ENCODE results near the gene C6orf52.

Gene C6orf52

DNA sequence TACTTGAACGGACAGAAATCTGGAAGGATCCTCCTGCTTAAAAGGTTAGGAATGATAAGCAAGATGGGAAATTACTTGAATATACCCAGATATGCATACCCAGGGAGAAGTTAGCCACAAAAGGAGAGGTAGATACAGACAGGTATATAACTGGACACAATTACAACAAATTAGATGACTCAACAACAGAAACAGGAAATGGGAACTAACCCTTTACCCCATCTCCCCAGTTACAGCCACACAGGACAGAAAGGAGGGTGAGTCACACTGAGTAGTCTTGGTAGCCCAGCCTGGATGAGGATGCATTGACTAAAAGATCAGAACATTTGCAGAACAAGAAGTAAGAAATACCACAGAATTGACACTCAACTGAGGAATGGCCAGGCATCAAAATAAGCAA lies 61.2 kb downstream of the C6orf52 start:
- H3K27ac ChIP-seq (ENCODE audit: extremely low read depth, low read depth, low read length), result no peak overlapping the region
- POLR2A ChIA-PET, result no interaction called here
- CTCF ChIA-PET, result interaction anchor here (1.0 kb wide), 1 partner anchor 123 kb away, joined by 3 read pairs; no protein-coding TSS in a partner anchor

DNA sequence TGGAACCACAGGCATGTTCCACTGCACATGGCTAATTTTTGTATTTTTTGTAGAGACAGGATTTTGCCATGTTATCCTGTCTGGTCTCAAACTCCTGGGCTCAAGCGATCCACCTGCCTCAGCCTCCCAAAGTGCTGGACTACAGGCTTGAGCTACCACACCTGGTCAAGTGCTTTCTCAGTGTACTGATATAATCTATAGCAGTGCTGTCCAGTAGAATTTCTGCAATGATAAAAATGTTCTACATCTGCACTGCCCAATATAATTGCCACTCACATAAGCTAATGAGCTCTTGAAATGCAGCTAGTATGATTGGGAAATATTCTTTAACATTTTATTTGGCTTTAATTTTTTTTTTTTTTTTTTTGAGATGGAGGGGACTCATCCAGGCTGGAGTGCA lies 64.2 kb downstream of the C6orf52 start:
- CTCF ChIA-PET, result interaction anchor here (0.5 to 0.6 kb wide), 2 partner anchors 19 to 35 kb away, joined by 4 read pairs; no protein-coding TSS in a partner anchor
- POLR2A ChIA-PET, result interaction anchor here (0.7 kb wide), 1 partner anchor 9 kb away, joined by 7 read pairs; no protein-coding TSS in a partner anchor
- H3K4me1 ChIP-seq (ENCODE audit: control insufficient read depth, insufficient read depth, low read length), result no peaks in the 10 kb centered on the region
- H3K36me3 ChIP-seq (ENCODE audit: control insufficient read depth in 2 of 2, insufficient read depth in 1 of 2, low read length in 2 of 2), result peaks cover 0 to 10% of the 10 kb centered on the region in 2 experiments; a peak in 1 of 3 replicates
- no peak overlapping the region for H3K27ac ChIP-seq (ENCODE audit: extremely low read depth, low read depth, low read length)
- H3K4me3 ChIP-seq (ENCODE audit: low read depth, low read length), result no peak overlapping the region
- H3K9me3 ChIP-seq (ENCODE audit: control insufficient read depth, insufficient read depth, low read depth, low read length), result no peaks in the 10 kb centered on the region
- no peak for TF ChIP-seq ZNF529 (tag by site-specific recombination; IDR thresholded peaks at IDR 0.05; ENCODE audit: insufficient replicate concordance)
- TF ChIP-seq, protein P1, sequence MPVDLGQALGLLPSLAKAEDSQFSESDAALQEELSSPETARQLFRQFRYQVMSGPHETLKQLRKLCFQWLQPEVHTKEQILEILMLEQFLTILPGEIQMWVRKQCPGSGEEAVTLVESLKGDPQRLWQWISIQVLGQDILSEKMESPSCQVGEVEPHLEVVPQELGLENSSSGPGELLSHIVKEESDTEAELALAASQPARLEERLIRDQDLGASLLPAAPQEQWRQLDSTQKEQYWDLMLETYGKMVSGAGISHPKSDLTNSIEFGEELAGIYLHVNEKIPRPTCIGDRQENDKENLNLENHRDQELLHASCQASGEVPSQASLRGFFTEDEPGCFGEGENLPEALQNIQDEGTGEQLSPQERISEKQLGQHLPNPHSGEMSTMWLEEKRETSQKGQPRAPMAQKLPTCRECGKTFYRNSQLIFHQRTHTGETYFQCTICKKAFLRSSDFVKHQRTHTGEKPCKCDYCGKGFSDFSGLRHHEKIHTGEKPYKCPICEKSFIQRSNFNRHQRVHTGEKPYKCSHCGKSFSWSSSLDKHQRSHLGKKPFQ (tag by site-specific recombination; IDR thresholded peaks at IDR 0.05), result no peak
- TF ChIP-seq ZNF624 (tag by site-specific recombination; IDR thresholded peaks at IDR 0.05), result no peak
- TF ChIP-seq, protein P2, sequence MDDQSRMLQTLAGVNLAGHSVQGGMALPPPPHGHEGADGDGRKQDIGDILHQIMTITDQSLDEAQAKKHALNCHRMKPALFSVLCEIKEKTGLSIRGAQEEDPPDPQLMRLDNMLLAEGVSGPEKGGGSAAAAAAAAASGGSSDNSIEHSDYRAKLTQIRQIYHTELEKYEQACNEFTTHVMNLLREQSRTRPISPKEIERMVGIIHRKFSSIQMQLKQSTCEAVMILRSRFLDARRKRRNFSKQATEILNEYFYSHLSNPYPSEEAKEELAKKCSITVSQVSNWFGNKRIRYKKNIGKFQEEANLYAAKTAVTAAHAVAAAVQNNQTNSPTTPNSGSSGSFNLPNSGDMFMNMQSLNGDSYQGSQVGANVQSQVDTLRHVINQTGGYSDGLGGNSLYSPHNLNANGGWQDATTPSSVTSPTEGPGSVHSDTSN (CRISPR knock-in tag; IDR thresholded peaks at IDR 0.05), result no peak
- no peak for TF ChIP-seq SCRT1 (tag by site-specific recombination; IDR thresholded peaks at IDR 0.05; ENCODE audit: borderline replicate concordance)
- TF ChIP-seq ZSCAN23 (tag by site-specific recombination; IDR thresholded peaks at IDR 0.05), result no peak
- no peak for TF ChIP-seq GFI1B (tag by site-specific recombination; IDR thresholded peaks at IDR 0.05)
- no peak for TF ChIP-seq TCF7L2 (IDR thresholded peaks at IDR 0.05; ENCODE audit: borderline replicate concordance, low read depth, low read length)
- TF ChIP-seq ZNF138 (tag by site-specific recombination; IDR thresholded peaks at IDR 0.05; ENCODE audit: borderline replicate concordance), result no peak
- TF ChIP-seq ZNF133 (tag by site-specific recombination; IDR thresholded peaks at IDR 0.05), result no peak

More for the DNA sequence above, 61.2 kb downstream of the C6orf52 start:
- Histone ChIP-seq H3K9me3 (ENCODE audit: control insufficient read depth, insufficient read depth, low read depth, low read length) (no peaks in the 10 kb centered on the region), H3K4me3 (ENCODE audit: low read depth, low read length) (no peak overlapping the region), H3K36me3 (ENCODE audit: control insufficient read depth in 2 of 2, insufficient read depth in 1 of 2, low read length in 2 of 2) (no peaks in the 10 kb centered on the region), H3K4me1 (ENCODE audit: control insufficient read depth, insufficient read depth, low read length) (no peaks in the 10 kb centered on the region)
- TF ChIP-seq, protein P3, sequence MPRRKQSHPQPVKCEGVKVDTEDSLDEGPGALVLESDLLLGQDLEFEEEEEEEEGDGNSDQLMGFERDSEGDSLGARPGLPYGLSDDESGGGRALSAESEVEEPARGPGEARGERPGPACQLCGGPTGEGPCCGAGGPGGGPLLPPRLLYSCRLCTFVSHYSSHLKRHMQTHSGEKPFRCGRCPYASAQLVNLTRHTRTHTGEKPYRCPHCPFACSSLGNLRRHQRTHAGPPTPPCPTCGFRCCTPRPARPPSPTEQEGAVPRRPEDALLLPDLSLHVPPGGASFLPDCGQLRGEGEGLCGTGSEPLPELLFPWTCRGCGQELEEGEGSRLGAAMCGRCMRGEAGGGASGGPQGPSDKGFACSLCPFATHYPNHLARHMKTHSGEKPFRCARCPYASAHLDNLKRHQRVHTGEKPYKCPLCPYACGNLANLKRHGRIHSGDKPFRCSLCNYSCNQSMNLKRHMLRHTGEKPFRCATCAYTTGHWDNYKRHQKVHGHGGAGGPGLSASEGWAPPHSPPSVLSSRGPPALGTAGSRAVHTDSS (tag by site-specific recombination; IDR thresholded peaks at IDR 0.05), result no peak
- TF ChIP-seq BCL11B (tag by site-specific recombination; IDR thresholded peaks at IDR 0.05; ENCODE audit: low read depth), result no peak
- TF ChIP-seq FEZF1 (tag by site-specific recombination; IDR thresholded peaks at IDR 0.05), result no peak
- TF ChIP-seq ZNF274 (IDR thresholded peaks at IDR 0.05; ENCODE audit: low read length), result no peak
- TF ChIP-seq ZNF274 (tag by site-specific recombination; IDR thresholded peaks at IDR 0.05; ENCODE audit: borderline replicate concordance), result no peak
- TF ChIP-seq, protein P4, sequence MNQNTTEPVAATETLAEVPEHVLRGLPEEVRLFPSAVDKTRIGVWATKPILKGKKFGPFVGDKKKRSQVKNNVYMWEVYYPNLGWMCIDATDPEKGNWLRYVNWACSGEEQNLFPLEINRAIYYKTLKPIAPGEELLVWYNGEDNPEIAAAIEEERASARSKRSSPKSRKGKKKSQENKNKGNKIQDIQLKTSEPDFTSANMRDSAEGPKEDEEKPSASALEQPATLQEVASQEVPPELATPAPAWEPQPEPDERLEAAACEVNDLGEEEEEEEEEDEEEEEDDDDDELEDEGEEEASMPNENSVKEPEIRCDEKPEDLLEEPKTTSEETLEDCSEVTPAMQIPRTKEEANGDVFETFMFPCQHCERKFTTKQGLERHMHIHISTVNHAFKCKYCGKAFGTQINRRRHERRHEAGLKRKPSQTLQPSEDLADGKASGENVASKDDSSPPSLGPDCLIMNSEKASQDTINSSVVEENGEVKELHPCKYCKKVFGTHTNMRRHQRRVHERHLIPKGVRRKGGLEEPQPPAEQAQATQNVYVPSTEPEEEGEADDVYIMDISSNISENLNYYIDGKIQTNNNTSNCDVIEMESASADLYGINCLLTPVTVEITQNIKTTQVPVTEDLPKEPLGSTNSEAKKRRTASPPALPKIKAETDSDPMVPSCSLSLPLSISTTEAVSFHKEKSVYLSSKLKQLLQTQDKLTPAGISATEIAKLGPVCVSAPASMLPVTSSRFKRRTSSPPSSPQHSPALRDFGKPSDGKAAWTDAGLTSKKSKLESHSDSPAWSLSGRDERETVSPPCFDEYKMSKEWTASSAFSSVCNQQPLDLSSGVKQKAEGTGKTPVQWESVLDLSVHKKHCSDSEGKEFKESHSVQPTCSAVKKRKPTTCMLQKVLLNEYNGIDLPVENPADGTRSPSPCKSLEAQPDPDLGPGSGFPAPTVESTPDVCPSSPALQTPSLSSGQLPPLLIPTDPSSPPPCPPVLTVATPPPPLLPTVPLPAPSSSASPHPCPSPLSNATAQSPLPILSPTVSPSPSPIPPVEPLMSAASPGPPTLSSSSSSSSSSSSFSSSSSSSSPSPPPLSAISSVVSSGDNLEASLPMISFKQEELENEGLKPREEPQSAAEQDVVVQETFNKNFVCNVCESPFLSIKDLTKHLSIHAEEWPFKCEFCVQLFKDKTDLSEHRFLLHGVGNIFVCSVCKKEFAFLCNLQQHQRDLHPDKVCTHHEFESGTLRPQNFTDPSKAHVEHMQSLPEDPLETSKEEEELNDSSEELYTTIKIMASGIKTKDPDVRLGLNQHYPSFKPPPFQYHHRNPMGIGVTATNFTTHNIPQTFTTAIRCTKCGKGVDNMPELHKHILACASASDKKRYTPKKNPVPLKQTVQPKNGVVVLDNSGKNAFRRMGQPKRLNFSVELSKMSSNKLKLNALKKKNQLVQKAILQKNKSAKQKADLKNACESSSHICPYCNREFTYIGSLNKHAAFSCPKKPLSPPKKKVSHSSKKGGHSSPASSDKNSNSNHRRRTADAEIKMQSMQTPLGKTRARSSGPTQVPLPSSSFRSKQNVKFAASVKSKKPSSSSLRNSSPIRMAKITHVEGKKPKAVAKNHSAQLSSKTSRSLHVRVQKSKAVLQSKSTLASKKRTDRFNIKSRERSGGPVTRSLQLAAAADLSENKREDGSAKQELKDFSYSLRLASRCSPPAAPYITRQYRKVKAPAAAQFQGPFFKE (tag by site-specific recombination; IDR thresholded peaks at IDR 0.05; ENCODE audit: borderline replicate concordance), result no peak
- no peak for TF ChIP-seq ZNF311 (tag by site-specific recombination; IDR thresholded peaks at IDR 0.05; ENCODE audit: borderline replicate concordance)
- no peak for TF ChIP-seq ZNF768 (tag by site-specific recombination; IDR thresholded peaks at IDR 0.05)
- no peak for TF ChIP-seq ZNF670 (tag by site-specific recombination; IDR thresholded peaks at IDR 0.05; ENCODE audit: low read depth)
- no peak for TF ChIP-seq ZFP41 (tag by site-specific recombination; IDR thresholded peaks at IDR 0.05; ENCODE audit: borderline replicate concordance)
- no peak for TF ChIP-seq ZEB2 (tag by site-specific recombination; IDR thresholded peaks at IDR 0.05)
- TF ChIP-seq ZNF335 (tag by site-specific recombination; conservative IDR thresholded peaks at IDR 0.05), result no peak
- no peak for TF ChIP-seq GLIS2 (tag by site-specific recombination; IDR thresholded peaks at IDR 0.05)
- TF ChIP-seq ZNF654 (tag by site-specific recombination; IDR thresholded peaks at IDR 0.05; ENCODE audit: low read depth), result no peak
- TF ChIP-seq ZNF416 (tag by site-specific recombination; IDR thresholded peaks at IDR 0.05), result no peak
- no peak for TF ChIP-seq SETDB1 (IDR thresholded peaks at IDR 0.05; ENCODE audit: insufficient read length, low read length)
- TF ChIP-seq ZNF433 (tag by site-specific recombination; IDR thresholded peaks at IDR 0.05; ENCODE audit: low read depth), result no peak
- TF ChIP-seq ZNF830 (tag by site-specific recombination; IDR thresholded peaks at IDR 0.05; ENCODE audit: low read depth), result no peak
- TF ChIP-seq, protein P5, sequence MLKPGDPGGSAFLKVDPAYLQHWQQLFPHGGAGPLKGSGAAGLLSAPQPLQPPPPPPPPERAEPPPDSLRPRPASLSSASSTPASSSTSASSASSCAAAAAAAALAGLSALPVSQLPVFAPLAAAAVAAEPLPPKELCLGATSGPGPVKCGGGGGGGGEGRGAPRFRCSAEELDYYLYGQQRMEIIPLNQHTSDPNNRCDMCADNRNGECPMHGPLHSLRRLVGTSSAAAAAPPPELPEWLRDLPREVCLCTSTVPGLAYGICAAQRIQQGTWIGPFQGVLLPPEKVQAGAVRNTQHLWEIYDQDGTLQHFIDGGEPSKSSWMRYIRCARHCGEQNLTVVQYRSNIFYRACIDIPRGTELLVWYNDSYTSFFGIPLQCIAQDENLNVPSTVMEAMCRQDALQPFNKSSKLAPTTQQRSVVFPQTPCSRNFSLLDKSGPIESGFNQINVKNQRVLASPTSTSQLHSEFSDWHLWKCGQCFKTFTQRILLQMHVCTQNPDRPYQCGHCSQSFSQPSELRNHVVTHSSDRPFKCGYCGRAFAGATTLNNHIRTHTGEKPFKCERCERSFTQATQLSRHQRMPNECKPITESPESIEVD (tag by site-specific recombination; IDR thresholded peaks at IDR 0.05), result no peak
- TF ChIP-seq ZNF121 (tag by site-specific recombination; IDR thresholded peaks at IDR 0.05), result no peak
- no peak for TF ChIP-seq ZNF558 (tag by site-specific recombination; IDR thresholded peaks at IDR 0.05)
